ENCODE results near the gene GTF3A. TPM values are rescaled to one million over a fixed set of nuclear protein-coding genes. Genes with fewer than 3 reads are reported as not detected.

The GTF3A gene
- total and polyA plus RNA-seq, 9 of the 15 experiments (the other 6 are each of a cell fraction or from before 2014, with no cell fraction given), result 47.5 to 303 (median 174) TPM

- TF ChIP-seq, protein P1, sequence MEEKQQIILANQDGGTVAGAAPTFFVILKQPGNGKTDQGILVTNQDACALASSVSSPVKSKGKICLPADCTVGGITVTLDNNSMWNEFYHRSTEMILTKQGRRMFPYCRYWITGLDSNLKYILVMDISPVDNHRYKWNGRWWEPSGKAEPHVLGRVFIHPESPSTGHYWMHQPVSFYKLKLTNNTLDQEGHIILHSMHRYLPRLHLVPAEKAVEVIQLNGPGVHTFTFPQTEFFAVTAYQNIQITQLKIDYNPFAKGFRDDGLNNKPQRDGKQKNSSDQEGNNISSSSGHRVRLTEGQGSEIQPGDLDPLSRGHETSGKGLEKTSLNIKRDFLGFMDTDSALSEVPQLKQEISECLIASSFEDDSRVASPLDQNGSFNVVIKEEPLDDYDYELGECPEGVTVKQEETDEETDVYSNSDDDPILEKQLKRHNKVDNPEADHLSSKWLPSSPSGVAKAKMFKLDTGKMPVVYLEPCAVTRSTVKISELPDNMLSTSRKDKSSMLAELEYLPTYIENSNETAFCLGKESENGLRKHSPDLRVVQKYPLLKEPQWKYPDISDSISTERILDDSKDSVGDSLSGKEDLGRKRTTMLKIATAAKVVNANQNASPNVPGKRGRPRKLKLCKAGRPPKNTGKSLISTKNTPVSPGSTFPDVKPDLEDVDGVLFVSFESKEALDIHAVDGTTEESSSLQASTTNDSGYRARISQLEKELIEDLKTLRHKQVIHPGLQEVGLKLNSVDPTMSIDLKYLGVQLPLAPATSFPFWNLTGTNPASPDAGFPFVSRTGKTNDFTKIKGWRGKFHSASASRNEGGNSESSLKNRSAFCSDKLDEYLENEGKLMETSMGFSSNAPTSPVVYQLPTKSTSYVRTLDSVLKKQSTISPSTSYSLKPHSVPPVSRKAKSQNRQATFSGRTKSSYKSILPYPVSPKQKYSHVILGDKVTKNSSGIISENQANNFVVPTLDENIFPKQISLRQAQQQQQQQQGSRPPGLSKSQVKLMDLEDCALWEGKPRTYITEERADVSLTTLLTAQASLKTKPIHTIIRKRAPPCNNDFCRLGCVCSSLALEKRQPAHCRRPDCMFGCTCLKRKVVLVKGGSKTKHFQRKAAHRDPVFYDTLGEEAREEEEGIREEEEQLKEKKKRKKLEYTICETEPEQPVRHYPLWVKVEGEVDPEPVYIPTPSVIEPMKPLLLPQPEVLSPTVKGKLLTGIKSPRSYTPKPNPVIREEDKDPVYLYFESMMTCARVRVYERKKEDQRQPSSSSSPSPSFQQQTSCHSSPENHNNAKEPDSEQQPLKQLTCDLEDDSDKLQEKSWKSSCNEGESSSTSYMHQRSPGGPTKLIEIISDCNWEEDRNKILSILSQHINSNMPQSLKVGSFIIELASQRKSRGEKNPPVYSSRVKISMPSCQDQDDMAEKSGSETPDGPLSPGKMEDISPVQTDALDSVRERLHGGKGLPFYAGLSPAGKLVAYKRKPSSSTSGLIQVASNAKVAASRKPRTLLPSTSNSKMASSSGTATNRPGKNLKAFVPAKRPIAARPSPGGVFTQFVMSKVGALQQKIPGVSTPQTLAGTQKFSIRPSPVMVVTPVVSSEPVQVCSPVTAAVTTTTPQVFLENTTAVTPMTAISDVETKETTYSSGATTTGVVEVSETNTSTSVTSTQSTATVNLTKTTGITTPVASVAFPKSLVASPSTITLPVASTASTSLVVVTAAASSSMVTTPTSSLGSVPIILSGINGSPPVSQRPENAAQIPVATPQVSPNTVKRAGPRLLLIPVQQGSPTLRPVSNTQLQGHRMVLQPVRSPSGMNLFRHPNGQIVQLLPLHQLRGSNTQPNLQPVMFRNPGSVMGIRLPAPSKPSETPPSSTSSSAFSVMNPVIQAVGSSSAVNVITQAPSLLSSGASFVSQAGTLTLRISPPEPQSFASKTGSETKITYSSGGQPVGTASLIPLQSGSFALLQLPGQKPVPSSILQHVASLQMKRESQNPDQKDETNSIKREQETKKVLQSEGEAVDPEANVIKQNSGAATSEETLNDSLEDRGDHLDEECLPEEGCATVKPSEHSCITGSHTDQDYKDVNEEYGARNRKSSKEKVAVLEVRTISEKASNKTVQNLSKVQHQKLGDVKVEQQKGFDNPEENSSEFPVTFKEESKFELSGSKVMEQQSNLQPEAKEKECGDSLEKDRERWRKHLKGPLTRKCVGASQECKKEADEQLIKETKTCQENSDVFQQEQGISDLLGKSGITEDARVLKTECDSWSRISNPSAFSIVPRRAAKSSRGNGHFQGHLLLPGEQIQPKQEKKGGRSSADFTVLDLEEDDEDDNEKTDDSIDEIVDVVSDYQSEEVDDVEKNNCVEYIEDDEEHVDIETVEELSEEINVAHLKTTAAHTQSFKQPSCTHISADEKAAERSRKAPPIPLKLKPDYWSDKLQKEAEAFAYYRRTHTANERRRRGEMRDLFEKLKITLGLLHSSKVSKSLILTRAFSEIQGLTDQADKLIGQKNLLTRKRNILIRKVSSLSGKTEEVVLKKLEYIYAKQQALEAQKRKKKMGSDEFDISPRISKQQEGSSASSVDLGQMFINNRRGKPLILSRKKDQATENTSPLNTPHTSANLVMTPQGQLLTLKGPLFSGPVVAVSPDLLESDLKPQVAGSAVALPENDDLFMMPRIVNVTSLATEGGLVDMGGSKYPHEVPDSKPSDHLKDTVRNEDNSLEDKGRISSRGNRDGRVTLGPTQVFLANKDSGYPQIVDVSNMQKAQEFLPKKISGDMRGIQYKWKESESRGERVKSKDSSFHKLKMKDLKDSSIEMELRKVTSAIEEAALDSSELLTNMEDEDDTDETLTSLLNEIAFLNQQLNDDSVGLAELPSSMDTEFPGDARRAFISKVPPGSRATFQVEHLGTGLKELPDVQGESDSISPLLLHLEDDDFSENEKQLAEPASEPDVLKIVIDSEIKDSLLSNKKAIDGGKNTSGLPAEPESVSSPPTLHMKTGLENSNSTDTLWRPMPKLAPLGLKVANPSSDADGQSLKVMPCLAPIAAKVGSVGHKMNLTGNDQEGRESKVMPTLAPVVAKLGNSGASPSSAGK (IDR thresholded peaks at IDR 0.05), result peak; percentile 19; the same call in 1 of the 2 replicates
- no peak for TF ChIP-seq RUNX1 (IDR thresholded peaks at IDR 0.05; ENCODE audit: low read depth)
- TF ChIP-seq NFIC (IDR thresholded peaks at IDR 0.05), result peak; percentile 19; the same call in 1 of the 2 replicates
- TF ChIP-seq KLF10 (CRISPR knock-in tag; IDR thresholded peaks at IDR 0.05), result no peak
- TF ChIP-seq GABPB1 (CRISPR knock-in tag; IDR thresholded peaks at IDR 0.05), result peak; percentile 59
- no peak for TF ChIP-seq NFYB (IDR thresholded peaks at IDR 0.05; ENCODE audit: extremely low read depth, insufficient read length)
- no peak for TF ChIP-seq ZNF511 (CRISPR knock-in tag; IDR thresholded peaks at IDR 0.05)
- TF ChIP-seq, protein P2, sequence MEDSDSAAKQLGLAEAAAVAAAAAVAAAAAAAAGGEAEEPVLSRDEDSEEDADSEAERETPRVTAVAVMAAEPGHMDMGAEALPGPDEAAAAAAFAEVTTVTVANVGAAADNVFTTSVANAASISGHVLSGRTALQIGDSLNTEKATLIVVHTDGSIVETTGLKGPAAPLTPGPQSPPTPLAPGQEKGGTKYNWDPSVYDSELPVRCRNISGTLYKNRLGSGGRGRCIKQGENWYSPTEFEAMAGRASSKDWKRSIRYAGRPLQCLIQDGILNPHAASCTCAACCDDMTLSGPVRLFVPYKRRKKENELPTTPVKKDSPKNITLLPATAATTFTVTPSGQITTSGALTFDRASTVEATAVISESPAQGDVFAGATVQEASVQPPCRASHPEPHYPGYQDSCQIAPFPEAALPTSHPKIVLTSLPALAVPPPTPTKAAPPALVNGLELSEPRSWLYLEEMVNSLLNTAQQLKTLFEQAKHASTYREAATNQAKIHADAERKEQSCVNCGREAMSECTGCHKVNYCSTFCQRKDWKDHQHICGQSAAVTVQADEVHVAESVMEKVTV (CRISPR knock-in tag; IDR thresholded peaks at IDR 0.05), result no peak
- TF ChIP-seq, protein P3, sequence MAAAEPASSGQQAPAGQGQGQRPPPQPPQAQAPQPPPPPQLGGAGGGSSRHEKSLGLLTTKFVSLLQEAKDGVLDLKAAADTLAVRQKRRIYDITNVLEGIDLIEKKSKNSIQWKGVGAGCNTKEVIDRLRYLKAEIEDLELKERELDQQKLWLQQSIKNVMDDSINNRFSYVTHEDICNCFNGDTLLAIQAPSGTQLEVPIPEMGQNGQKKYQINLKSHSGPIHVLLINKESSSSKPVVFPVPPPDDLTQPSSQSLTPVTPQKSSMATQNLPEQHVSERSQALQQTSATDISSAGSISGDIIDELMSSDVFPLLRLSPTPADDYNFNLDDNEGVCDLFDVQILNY (CRISPR knock-in tag; IDR thresholded peaks at IDR 0.05), result no peak
- no peak for TF ChIP-seq ZNF79 (CRISPR knock-in tag; IDR thresholded peaks at IDR 0.05; ENCODE audit: low read depth)
- TF ChIP-seq EP300 (IDR thresholded peaks at IDR 0.05; ENCODE audit: low read length), result no peak
- peak; percentile 70; the same call in 1 of the 2 replicates for TF ChIP-seq ESRRA (IDR thresholded peaks at IDR 0.05; ENCODE audit: borderline replicate concordance, low read depth)
- 0 out of 2 replicates have a peak, but pooled peaks have one; percentile 53 for TF ChIP-seq NBN (IDR thresholded peaks at IDR 0.05; ENCODE audit: low read depth)
These were observed 25.8 kb downstream of the GTF3A start, which contains the start of gene MTIF3 (continued) for GRCh38 chr13:27449936-27450828.

All from K562 (cell line).